Mesodermal cell (in vitro differentiated cells): ENCODE measurements around the gene KRT86.
"Not testable (repeated sequence)": the region's sequence is repeated elsewhere in the genome, so short reads cannot be mapped to it uniquely, and the experiment has no call there.

Experiments
- H3K27ac ChIP-seq: 2 replicates; pipeline ENCODE4 v1.7.0; 2013; ENCODE audit warnings: mild to moderate bottlenecking, low read depth, low read length, moderate library complexity; ENCODE audit not compliant: severe bottlenecking
- H3K36me3 ChIP-seq: 2 replicates; pipeline ENCODE4 v1.7.1; 2013; ENCODE audit warnings: mild to moderate bottlenecking, low read length, moderate library complexity; ENCODE audit not compliant: control insufficient read depth, insufficient read depth
- H3K4me1 ChIP-seq: one replicate; pipeline ENCODE4 v1.7.1; 2013; ENCODE audit warnings: mild to moderate bottlenecking, low read length; ENCODE audit not compliant: insufficient read depth, control insufficient read depth, poor library complexity, severe bottlenecking
- H3K4me3 ChIP-seq: 2 replicates; pipeline ENCODE4 v1.7.0; 2013; ENCODE audit warnings: low read length, control low read depth, mild to moderate bottlenecking; ENCODE audit not compliant: insufficient read depth, poor library complexity, severe bottlenecking; ENCODE audit errors: extremely low read depth
- H3K9me3 ChIP-seq: 2 replicates; pipeline ENCODE4 v1.7.1; 2013; ENCODE audit warnings: mild to moderate bottlenecking, low read length, moderate library complexity; ENCODE audit not compliant: control insufficient read depth
- WGBS, 2 experiments: methylation state at CpG; one replicate each; pipeline ENCODE4 v1.1.5; 2013; ENCODE audit warnings: missing lambda C conversion rate in 2 of 2; ENCODE audit not compliant: insufficient coverage in 2 of 2; 5-methylcytosine and 5-hydroxymethylcytosine counted together

The KRT86 gene

DNA sequence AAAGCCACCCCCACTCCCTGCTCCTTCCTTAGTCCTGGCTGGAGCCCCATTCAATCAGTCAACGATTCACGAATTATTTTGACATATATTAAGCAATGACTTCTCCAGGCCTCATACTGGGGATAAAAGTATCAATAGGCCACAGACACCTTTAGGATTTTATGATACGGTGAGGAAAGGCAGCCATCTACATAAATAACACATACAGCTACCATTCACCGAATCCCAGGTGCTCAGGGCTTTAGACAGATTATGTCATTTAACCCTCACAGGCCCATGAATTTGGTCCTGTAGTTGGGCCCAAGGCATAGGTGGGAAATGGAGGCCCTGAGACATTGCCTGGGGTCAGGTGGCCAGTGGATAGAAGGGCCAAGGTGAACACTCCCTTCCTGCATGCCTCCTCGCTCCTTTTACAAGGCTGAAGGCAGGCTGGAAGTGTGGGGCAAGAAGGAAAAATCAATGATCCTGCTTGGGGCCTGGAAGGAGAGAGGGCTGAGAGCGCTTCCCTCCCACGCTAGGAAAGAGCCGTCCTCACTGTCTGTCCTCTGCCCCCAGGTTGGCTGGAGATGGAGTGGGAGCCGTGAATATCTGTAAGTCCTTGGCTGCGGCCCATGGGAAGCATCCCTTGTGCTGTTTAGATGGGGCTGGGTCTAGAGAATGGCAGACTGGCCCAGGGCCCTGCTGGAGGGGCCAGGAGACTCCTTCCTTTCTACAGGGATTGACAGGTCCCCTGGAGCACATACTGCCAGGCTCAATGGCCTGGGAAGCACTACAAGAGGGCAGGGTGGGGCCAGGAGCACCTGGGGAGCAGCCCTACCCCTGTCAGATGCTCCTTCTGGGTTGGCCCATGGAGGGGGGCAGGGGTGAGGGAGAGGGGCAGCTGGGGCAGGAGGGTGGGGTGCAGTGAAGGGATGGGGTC, 26.6 kb upstream of the KRT86 start:
- no peak overlapping the region for H3K4me3 ChIP-seq
- WGBS, 2 experiments, result 74 to 76% methylated on average over 7 to 9 of the region's 10 CpGs
- H3K27ac ChIP-seq, result no peak overlapping the region
- no peaks in the 10 kb centered on the region for H3K36me3 ChIP-seq
- H3K4me1 ChIP-seq, result peaks cover 8% of the 10 kb centered on the region
- H3K9me3 ChIP-seq, result no peaks in the 10 kb centered on the region

DNA sequence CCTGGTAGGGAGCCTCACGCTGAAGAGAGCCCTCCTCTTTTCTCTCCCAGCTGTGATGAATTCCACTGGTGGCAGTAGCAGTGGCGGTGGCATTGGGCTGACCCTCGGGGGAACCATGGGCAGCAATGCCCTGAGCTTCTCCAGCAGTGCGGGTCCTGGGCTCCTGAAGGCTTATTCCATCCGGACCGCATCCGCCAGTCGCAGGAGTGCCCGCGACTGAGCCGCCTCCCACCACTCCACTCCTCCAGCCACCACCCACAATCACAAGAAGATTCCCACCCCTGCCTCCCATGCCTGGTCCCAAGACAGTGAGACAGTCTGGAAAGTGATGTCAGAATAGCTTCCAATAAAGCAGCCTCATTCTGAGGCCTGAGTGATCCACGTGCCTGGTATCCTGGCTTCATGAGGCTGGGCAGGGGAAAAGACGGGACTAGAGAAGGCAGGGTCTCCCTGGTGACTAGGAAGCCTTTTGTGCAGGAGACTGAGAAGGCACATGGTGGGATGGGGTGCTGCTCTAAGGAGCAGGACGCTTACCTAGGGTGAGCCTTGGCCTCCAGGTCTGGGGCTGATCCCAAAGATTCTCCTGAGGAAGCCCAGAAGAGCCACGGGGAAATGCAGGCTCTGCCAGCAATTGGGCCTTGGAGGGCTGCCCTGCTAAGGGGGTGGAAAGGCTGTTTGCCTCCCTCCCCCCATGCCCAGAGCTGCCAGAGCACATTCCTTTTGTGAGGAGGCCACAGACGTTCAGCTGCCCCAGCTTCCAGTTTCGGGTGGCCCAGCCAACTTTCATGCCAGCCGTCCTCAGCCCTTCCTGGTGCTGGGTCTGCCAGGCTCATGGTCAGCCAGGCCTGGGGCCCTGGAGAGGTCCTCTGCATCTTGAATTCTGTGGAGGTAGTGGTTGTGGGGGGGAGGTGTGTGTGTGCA, 25.6 kb upstream of the KRT86 start:
- peaks cover 8% of the 10 kb centered on the region for H3K4me1 ChIP-seq
- H3K27ac ChIP-seq, result no peak overlapping the region
- H3K4me3 ChIP-seq, result no peak overlapping the region
- WGBS, 2 experiments, result 89 to 94% methylated on average over 14 to 17 of the region's 18 CpGs
- H3K36me3 ChIP-seq, result no peaks in the 10 kb centered on the region
- no peaks in the 10 kb centered on the region for H3K9me3 ChIP-seq

DNA sequence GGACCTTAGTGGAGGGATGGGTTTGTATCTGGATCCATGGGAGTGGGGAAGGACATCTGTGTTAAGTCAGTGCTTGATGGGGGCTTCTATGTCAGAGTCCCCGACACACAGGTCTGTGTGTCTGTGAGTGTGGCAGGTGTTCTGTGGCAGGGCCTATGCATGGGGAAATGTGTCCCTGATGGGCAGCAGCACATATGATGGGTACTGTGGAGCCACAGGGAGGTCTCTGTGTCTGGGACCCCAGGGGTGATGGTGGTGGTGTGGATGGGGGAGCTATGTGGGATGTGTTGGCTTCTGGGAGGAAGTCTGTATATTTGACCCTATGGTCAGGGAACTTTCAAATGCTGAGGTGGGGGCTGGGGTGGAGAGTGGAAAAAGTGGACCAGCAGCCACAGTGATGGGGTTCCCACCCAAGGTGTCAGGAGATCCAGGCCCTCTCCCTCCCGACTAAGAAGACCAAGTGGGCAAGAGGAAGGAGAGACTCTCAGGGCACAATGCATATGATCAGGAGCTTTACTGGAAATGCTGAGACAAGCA, 24.9 kb upstream of the KRT86 start:
- peaks cover 3% of the 10 kb centered on the region for H3K4me1 ChIP-seq
- H3K27ac ChIP-seq, result no peak overlapping the region
- no peaks in the 10 kb centered on the region for H3K9me3 ChIP-seq
- 94 to 100% methylated on average over 2 of the region's 2 CpGs for WGBS, 2 experiments
- H3K36me3 ChIP-seq, result no peaks in the 10 kb centered on the region
- H3K4me3 ChIP-seq, result no peak overlapping the region

DNA sequence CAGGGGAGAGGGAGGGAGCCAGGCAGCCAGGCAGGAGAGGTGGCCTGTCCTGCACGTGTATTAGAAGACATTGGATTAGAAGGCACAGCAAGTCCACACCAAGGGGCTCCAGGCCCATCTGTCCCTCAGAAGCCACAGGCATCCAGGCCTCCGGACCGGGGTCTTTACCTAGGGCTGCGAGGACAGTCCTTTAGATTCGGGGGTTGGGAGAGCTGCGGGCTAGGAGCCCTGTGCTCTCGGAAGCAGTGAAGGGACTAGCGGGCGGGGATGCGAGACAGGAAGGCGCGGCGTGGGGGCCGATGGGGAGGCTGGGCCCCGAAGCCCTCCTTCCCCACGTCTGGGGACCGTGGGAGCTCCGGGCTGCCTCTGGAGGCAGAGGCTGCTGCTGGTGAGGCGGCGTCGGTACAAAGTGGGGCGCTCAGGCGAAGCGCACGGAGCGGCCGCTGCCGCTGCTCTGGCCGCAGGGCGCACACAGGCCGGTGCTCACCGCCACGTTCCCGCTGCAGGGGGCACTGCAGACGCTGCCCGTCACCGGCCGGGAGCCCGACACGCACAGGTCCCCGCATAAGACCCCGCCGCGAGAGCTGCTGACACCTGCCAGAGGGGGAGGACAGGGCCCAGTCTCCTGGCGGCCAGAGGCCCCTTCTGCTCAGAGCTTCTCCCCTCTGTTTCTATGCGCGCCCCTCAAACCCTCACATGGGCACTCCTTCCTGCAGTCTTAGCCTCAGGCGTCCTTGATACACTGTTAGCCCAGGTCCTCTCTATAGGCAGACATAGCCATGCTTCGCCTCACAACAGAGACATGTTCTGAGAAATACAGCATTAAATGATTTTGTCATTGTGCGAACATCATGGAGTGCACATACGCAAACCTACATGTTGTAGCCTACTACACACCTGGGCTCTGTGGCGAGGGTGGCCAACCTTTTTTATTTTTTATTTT, 24.1 kb upstream of the KRT86 start:
- peaks cover 3% of the 10 kb centered on the region for H3K4me1 ChIP-seq
- WGBS, 2 experiments, result 20 to 27% methylated on average over 41 to 43 of the region's 52 CpGs
- H3K4me3 ChIP-seq, result no peak overlapping the region
- no peaks in the 10 kb centered on the region for H3K36me3 ChIP-seq
- no peak overlapping the region for H3K27ac ChIP-seq
- H3K9me3 ChIP-seq, result no peaks in the 10 kb centered on the region

DNA sequence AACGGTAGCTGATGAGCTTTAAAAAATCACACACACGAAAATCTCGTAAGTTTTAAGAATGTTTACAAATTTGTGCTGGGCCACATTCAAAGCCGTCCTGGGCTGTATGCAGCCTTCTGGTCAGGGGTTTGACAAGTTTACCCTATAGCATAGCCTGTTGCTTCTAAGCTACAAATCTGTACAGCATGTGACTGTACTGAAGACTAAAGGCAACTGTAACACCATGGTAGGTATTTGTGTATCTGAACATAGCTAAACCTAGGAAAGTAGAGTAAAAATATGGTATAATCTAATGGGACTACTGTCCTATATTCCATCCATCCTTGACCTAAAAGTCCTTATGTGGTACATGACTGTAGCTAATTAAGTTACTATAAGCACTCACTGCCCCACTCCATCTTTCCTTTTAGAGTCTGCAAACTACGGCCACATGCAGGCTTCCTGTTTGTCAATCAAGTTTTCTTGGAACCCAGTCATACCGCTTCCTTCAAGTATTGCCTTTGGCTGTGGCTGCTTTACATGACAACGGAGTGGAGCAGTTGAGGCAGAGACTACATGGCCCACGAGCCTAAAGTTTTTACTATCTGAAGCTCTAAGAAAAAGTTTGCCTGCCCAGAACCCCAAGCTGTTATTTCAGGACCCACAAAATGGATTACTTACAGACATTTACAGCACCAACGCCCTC, 22.9 kb upstream of the KRT86 start:
- no peak overlapping the region for H3K27ac ChIP-seq
- WGBS, 2 experiments, result 87 to 88% methylated on average over 6 to 7 of the region's 9 CpGs
- no peaks in the 10 kb centered on the region for H3K9me3 ChIP-seq
- no peaks in the 10 kb centered on the region for H3K36me3 ChIP-seq
- H3K4me1 ChIP-seq, result peaks cover 1% of the 10 kb centered on the region
- no peak overlapping the region for H3K4me3 ChIP-seq

DNA sequence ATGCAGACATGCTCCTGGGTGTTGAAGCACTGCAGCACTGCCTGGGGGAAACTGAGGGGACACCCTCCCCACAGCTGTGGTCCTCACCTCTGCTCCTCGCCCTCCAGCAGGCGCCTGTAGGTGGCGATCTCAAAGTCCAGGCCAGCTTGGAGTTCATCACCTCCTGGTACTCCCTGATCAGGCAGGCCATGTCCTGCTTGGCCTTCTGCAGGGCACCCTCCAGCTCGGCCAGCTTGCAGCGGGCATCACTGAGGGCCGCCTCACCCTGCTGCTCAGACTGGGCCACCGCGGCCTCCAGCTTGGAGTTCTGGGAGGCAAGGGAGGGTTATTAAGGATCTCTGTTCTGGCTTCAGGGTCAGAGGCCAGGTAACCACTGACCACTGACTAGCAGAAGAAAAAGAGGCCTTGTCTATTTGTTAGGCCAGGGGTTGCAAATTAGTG, 22.2 kb upstream of the KRT86 start:
- H3K9me3 ChIP-seq, H3K4me1 ChIP-seq, H3K36me3 ChIP-seq, H3K4me3 ChIP-seq, H3K27ac ChIP-seq: not testable (repeated sequence)
- WGBS, 2 experiments, result 87 to 100% methylated on average over 2 to 6 of the region's 8 CpGs

DNA sequence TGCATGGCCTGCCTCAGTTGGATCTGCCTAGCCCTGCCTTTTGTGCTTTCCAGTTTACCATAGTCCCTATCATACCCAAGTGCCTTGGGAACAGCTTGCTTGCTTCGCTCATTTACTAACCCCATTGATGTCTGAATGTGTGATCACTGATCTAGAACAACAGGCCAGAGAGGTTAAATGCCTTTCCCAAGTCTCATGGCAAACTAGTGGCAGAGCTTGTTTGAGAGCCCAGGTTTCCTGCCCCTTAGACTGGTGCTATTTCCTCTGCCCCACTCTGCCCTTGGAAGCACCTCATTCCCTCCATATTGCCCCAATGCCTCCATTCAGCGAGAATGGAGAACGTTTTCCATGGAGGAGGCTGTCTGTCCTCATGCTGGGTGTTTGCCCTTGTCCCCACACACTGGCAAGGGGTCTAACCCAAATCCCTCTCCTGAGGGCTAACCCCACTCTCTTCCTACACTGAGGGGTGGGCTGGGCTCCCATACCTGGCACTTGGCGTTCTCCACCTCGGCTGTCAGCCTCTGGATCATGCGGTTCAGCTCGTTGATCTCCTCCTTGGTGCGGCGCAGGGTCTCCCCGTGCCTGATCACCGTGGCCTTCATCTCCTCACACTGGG, 21.6 kb upstream of the KRT86 start:
- H3K36me3 ChIP-seq, result no peaks in the 10 kb centered on the region
- H3K4me3 ChIP-seq, result no peak overlapping the region
- 75 to 92% methylated on average over 4 to 5 of the region's 11 CpGs for WGBS, 2 experiments
- no peaks in the 10 kb centered on the region for H3K4me1 ChIP-seq
- H3K27ac ChIP-seq, result no peak overlapping the region
- H3K9me3 ChIP-seq, result no peaks in the 10 kb centered on the region

DNA sequence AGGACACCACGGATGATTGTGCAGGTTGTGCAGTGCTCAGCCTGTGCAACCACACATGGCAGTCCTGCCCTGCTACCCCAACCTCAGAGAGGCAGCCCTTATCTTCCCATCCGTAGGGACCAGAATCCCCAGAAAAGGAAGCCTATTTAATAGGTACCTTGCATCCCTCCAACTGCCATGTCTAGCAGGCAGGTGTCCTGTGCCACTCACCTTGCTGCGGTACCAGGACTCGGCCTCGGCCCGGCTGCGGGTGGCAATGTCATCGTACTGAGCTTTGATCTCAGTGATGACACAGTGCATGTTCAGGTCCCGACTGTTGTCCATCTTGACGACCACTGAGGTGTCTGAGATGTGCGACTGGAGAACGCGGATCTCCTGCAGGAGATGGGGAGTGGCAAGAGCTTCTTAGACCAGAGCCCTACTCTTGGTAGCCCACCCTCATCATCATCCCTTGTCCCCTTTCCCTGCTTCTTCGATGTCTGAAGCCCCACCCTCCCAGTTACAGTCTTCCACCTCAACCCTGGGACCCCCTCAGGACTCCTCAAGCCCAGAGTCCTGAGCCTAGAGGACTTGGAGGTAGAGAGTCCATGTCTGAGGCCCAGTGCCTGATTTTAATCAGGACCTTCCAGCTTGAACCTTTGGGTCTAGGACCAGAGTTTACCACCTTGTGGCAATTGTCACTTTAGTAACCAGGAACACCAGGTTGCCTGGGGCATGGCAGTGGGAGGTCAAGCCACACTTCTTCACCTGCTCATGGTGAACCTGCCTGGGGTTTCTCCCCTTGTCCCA, 20.9 kb upstream of the KRT86 start:
- H3K9me3 ChIP-seq, result no peaks in the 10 kb centered on the region
- no peaks in the 10 kb centered on the region for H3K36me3 ChIP-seq
- H3K27ac ChIP-seq, result no peak overlapping the region
- H3K4me1 ChIP-seq, result no peaks in the 10 kb centered on the region
- 93 to 97% methylated on average over 9 to 14 of the region's 14 CpGs for WGBS, 2 experiments
- H3K4me3 ChIP-seq, result no peak overlapping the region
